HEK293 (cell line): ENCODE measurements around the gene NTN5.

Source experiments
- GLIS1 ChIP-seq: fragments of 450-650 bp; formaldehyde crosslinking; IDR thresholded peaks from 2 replicates; pipeline ENCODE4 v1.5.1; 2016; ENCODE audit warnings: missing biosample characterization, missing genetic modification characterization
- HOXD13 ChIP-seq: sonication (generic); formaldehyde crosslinking; IDR thresholded peaks from 2 replicates; pipeline ENCODE4 v1.8.0; 2022; ENCODE audit warnings: missing genetic modification reagents, borderline replicate concordance
- IKZF3 ChIP-seq: fragments of 450-650 bp; IDR thresholded peaks from 2 replicates; pipeline ENCODE4 v1.5.0; 2018; ENCODE audit warnings: missing biosample characterization, mild to moderate bottlenecking, missing genetic modification characterization, moderate library complexity
- MEIS1 ChIP-seq: sonication (generic); formaldehyde crosslinking; IDR thresholded peaks from 2 replicates; pipeline ENCODE4 v1.8.1; 2022; ENCODE audit warnings: missing genetic modification reagents, mild to moderate bottlenecking, borderline replicate concordance
- SCRT2 ChIP-seq: fragments of 450-650 bp; formaldehyde crosslinking; IDR thresholded peaks from 2 replicates; pipeline ENCODE4 v1.5.1; 2016; ENCODE audit warnings: missing biosample characterization, missing genetic modification characterization
- SP3 ChIP-seq: fragments of 450-650 bp; formaldehyde crosslinking; IDR thresholded peaks from 2 replicates; pipeline ENCODE4 v1.5.1; 2016; ENCODE audit warnings: missing biosample characterization, missing genetic modification characterization
- ZNF121 ChIP-seq: fragments of 450-650 bp; formaldehyde crosslinking; IDR thresholded peaks from 2 replicates; pipeline ENCODE4 v1.5.1; 2016; ENCODE audit warnings: missing biosample characterization, missing genetic modification characterization
- ZNF140 ChIP-seq: fragments of 450-650 bp; formaldehyde crosslinking; IDR thresholded peaks from 2 replicates; pipeline ENCODE4 v1.5.1; 2016; ENCODE audit warnings: missing biosample characterization, missing genetic modification characterization
- ZNF146 ChIP-seq: fragments of 450-650 bp; formaldehyde crosslinking; IDR thresholded peaks from 2 replicates; pipeline ENCODE4 v1.5.1; 2016; ENCODE audit warnings: missing biosample characterization, missing genetic modification characterization
- ZNF16 ChIP-seq: fragments of 450-650 bp; formaldehyde crosslinking; IDR thresholded peaks from 2 replicates; pipeline ENCODE4 v1.5.1; 2016; ENCODE audit warnings: low read depth, missing biosample characterization, missing genetic modification characterization
- ZNF19 ChIP-seq: fragments of 450-650 bp; formaldehyde crosslinking; IDR thresholded peaks from 2 replicates; pipeline ENCODE4; 2016; ENCODE audit warnings: missing biosample characterization, missing genetic modification characterization, low read depth
- ZNF23 ChIP-seq: fragments of 450-650 bp; formaldehyde crosslinking; IDR thresholded peaks from 2 replicates; pipeline ENCODE4 v1.5.1; 2016; ENCODE audit warnings: missing biosample characterization, missing genetic modification characterization, borderline replicate concordance
- ZNF302 ChIP-seq: fragments of 450-650 bp; formaldehyde crosslinking; IDR thresholded peaks from 2 replicates; pipeline ENCODE4 v1.5.1; 2016; ENCODE audit warnings: missing biosample characterization, missing genetic modification characterization, low read depth
- ZNF433 ChIP-seq: fragments of 450-650 bp; formaldehyde crosslinking; IDR thresholded peaks from 2 replicates; pipeline ENCODE4 v1.5.1; 2016; ENCODE audit warnings: missing biosample characterization, missing genetic modification characterization, low read depth
- ZNF514 ChIP-seq: fragments of 450-650 bp; formaldehyde crosslinking; IDR thresholded peaks from 2 replicates; pipeline ENCODE4 v1.5.1; 2016; ENCODE audit warnings: missing biosample characterization, missing genetic modification characterization
- ZNF555 ChIP-seq: fragments of 450-650 bp; formaldehyde crosslinking; conservative IDR thresholded peaks from 2 replicates; pipeline ENCODE4 v1.5.1; 2017; ENCODE audit warnings: missing biosample characterization, mild to moderate bottlenecking, missing genetic modification characterization, inconsistent platforms
- ZNF560 ChIP-seq: fragments of 450-650 bp; formaldehyde crosslinking; IDR thresholded peaks from 2 replicates; pipeline ENCODE4 v1.5.1; 2017; ENCODE audit warnings: missing biosample characterization, missing genetic modification characterization, borderline replicate concordance
- ZNF561 ChIP-seq: fragments of 450-650 bp; IDR thresholded peaks from 2 replicates; pipeline ENCODE4 v1.5.1; 2018; ENCODE audit warnings: missing biosample characterization, missing genetic modification characterization, borderline replicate concordance
- ZNF571 ChIP-seq: fragments of 450-650 bp; formaldehyde crosslinking; IDR thresholded peaks from 2 replicates; pipeline ENCODE4 v1.5.0; 2017; ENCODE audit warnings: missing biosample characterization, missing genetic modification characterization
- ZNF624 ChIP-seq: fragments of 450-650 bp; formaldehyde crosslinking; IDR thresholded peaks from 2 replicates; pipeline ENCODE4 v1.5.1; 2017; ENCODE audit warnings: missing biosample characterization, missing genetic modification characterization
- ZNF677 ChIP-seq: fragments of 450-650 bp; IDR thresholded peaks from 2 replicates; pipeline ENCODE4 v1.5.0; 2018; ENCODE audit warnings: missing biosample characterization, mild to moderate bottlenecking, missing genetic modification characterization, moderate library complexity
- ZNF768 ChIP-seq: fragments of 450-650 bp; formaldehyde crosslinking; IDR thresholded peaks from 2 replicates; pipeline ENCODE4 v1.5.1; 2018; ENCODE audit warnings: missing biosample characterization, mild to moderate bottlenecking, missing genetic modification characterization
- ZNF777 ChIP-seq: fragments of 450-650 bp; formaldehyde crosslinking; IDR thresholded peaks from 2 replicates; pipeline ENCODE4 v1.5.1; 2017; ENCODE audit warnings: missing biosample characterization, missing genetic modification characterization, borderline replicate concordance
- TF ChIP-seq, protein P1 (sequence below): fragments of 450-650 bp; formaldehyde crosslinking; IDR thresholded peaks from 2 replicates; pipeline ENCODE4 v1.5.1; 2017; ENCODE audit warnings: missing biosample characterization, missing genetic modification characterization
- TF ChIP-seq, protein P2 (sequence below): fragments of 450-650 bp; formaldehyde crosslinking; IDR thresholded peaks from 2 replicates; pipeline ENCODE4 v1.5.1; 2016; ENCODE audit warnings: missing biosample characterization, missing genetic modification characterization
- TF ChIP-seq, protein P3 (sequence below): fragments of 450-650 bp; formaldehyde crosslinking; IDR thresholded peaks from 2 replicates; pipeline ENCODE4 v1.5.1; 2016; ENCODE audit warnings: missing biosample characterization, missing genetic modification characterization
- TF ChIP-seq, protein P4 (sequence below): IDR thresholded peaks from 2 replicates; pipeline ENCODE4 v1.6.1; 2011; ENCODE audit warnings: mild to moderate bottlenecking, low read depth, low read length, borderline replicate concordance
- TF ChIP-seq, protein P5 (sequence below): fragments of 450-650 bp; formaldehyde crosslinking; IDR thresholded peaks from 2 replicates; pipeline ENCODE4; 2016; ENCODE audit warnings: missing biosample characterization, missing genetic modification characterization
- TF ChIP-seq, protein P6 (sequence below): fragments of 450-650 bp; formaldehyde crosslinking; IDR thresholded peaks from 2 replicates; pipeline ENCODE4 v1.5.1; 2016; ENCODE audit warnings: missing biosample characterization, missing genetic modification characterization
- TF ChIP-seq, protein P7 (sequence below): fragments of 450-650 bp; formaldehyde crosslinking; IDR thresholded peaks from 2 replicates; pipeline ENCODE4 v1.5.1; 2017; ENCODE audit warnings: missing biosample characterization, missing genetic modification characterization

Gene NTN5

DNA sequence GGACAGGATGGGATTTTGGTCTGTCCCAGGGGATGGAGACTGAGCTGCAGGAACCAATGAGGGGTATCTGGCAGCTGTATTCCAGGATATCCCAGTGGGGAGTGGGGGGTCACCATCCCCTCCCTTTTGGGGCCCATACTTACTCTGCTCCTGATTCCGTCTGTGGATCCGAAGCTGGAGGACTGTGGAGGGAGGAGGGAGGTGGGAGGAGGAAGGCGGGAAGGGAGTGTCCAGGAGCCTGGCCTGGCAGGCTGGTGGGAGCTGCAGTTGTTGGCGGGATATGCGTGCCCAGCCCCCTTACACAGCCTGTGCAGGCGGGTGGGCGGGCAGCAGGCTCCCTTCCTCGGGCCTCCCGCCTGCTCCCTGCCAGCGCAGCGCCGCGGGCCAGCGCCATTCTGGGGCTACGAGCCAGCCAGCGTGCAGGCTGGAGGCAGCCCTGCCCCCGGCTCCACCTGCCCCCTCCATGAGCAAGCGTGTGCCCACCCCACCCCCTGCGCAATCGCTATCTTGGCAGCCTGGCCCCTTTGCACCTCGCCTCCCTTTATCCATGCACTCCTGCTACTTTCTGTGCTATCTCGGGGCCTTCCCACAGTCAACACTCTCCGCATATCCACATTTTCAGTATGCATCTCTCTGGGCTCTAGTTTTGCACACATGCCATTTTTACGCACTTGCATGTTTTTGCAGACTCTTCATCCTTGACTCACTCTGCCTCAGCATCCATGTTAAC, 43.9 kb upstream of the NTN5 start (continued):
- TF ChIP-seq, protein P1, sequence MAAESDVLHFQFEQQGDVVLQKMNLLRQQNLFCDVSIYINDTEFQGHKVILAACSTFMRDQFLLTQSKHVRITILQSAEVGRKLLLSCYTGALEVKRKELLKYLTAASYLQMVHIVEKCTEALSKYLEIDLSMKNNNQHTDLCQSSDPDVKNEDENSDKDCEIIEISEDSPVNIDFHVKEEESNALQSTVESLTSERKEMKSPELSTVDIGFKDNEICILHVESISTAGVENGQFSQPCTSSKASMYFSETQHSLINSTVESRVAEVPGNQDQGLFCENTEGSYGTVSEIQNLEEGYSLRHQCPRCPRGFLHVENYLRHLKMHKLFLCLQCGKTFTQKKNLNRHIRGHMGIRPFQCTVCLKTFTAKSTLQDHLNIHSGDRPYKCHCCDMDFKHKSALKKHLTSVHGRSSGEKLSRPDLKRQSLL, result no peak
- TF ChIP-seq MEIS1 (CRISPR knock-in tag) (no peak), SCRT2 (tag by site-specific recombination) (no peak), ZNF19 (tag by site-specific recombination) (no peak), ZNF514 (tag by site-specific recombination) (no peak), ZNF433 (tag by site-specific recombination) (no peak), ZNF624 (tag by site-specific recombination) (no peak), ZNF23 (tag by site-specific recombination) (no peak), ZNF555 (no peak), ZNF140 (tag by site-specific recombination) (no peak), ZNF302 (tag by site-specific recombination) (no peak), HOXD13 (CRISPR knock-in tag) (no peak), GLIS1 (tag by site-specific recombination) (peak; percentile 75), ZNF768 (tag by site-specific recombination) (no peak), ZNF571 (no peak), SP3 (tag by site-specific recombination) (peak; percentile 90), IKZF3 (tag by site-specific recombination) (peak; percentile 95), ZNF16 (no peak), ZNF146 (no peak), ZNF121 (tag by site-specific recombination) (no peak), ZNF677 (tag by site-specific recombination) (no peak), ZNF561 (tag by site-specific recombination) (peak; percentile 80; the same call in 1 of the 2 replicates), ZNF560 (tag by site-specific recombination) (no peak), ZNF777 (tag by site-specific recombination) (no peak; the same call in 1 of the 2 replicates)
- TF ChIP-seq, protein P2, sequence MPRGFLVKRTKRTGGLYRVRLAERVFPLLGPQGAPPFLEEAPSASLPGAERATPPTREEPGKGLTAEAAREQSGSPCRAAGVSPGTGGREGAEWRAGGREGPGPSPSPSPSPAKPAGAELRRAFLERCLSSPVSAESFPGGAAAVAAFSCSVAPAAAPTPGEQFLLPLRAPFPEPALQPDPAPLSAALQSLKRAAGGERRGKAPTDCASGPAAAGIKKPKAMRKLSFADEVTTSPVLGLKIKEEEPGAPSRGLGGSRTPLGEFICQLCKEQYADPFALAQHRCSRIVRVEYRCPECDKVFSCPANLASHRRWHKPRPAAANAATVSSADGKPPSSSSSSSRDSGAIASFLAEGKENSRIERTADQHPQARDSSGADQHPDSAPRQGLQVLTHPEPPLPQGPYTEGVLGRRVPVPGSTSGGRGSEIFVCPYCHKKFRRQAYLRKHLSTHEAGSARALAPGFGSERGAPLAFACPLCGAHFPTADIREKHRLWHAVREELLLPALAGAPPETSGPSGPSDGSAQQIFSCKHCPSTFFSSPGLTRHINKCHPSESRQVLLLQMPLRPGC (tag by site-specific recombination), result 0 out of 2 replicates have a peak, but pooled peaks have one; percentile 45
- TF ChIP-seq, protein P3, sequence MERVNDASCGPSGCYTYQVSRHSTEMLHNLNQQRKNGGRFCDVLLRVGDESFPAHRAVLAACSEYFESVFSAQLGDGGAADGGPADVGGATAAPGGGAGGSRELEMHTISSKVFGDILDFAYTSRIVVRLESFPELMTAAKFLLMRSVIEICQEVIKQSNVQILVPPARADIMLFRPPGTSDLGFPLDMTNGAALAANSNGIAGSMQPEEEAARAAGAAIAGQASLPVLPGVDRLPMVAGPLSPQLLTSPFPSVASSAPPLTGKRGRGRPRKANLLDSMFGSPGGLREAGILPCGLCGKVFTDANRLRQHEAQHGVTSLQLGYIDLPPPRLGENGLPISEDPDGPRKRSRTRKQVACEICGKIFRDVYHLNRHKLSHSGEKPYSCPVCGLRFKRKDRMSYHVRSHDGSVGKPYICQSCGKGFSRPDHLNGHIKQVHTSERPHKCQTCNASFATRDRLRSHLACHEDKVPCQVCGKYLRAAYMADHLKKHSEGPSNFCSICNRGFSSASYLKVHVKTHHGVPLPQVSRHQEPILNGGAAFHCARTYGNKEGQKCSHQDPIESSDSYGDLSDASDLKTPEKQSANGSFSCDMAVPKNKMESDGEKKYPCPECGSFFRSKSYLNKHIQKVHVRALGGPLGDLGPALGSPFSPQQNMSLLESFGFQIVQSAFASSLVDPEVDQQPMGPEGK, result peak; percentile 93
- TF ChIP-seq, protein P4, sequence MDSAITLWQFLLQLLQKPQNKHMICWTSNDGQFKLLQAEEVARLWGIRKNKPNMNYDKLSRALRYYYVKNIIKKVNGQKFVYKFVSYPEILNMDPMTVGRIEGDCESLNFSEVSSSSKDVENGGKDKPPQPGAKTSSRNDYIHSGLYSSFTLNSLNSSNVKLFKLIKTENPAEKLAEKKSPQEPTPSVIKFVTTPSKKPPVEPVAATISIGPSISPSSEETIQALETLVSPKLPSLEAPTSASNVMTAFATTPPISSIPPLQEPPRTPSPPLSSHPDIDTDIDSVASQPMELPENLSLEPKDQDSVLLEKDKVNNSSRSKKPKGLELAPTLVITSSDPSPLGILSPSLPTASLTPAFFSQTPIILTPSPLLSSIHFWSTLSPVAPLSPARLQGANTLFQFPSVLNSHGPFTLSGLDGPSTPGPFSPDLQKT, result no peak
- TF ChIP-seq, protein P5, sequence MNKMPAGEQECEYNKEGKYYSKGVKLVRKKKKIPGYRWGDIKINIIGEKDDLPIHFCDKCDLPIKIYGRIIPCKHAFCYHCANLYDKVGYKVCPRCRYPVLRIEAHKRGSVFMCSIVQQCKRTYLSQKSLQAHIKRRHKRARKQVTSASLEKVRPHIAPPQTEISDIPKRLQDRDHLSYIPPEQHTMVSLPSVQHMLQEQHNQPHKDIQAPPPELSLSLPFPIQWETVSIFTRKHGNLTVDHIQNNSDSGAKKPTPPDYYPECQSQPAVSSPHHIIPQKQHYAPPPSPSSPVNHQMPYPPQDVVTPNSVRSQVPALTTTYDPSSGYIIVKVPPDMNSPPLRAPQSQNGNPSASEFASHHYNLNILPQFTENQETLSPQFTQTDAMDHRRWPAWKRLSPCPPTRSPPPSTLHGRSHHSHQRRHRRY (tag by site-specific recombination), result no peak
- TF ChIP-seq, protein P6, sequence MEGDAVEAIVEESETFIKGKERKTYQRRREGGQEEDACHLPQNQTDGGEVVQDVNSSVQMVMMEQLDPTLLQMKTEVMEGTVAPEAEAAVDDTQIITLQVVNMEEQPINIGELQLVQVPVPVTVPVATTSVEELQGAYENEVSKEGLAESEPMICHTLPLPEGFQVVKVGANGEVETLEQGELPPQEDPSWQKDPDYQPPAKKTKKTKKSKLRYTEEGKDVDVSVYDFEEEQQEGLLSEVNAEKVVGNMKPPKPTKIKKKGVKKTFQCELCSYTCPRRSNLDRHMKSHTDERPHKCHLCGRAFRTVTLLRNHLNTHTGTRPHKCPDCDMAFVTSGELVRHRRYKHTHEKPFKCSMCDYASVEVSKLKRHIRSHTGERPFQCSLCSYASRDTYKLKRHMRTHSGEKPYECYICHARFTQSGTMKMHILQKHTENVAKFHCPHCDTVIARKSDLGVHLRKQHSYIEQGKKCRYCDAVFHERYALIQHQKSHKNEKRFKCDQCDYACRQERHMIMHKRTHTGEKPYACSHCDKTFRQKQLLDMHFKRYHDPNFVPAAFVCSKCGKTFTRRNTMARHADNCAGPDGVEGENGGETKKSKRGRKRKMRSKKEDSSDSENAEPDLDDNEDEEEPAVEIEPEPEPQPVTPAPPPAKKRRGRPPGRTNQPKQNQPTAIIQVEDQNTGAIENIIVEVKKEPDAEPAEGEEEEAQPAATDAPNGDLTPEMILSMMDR (tag by site-specific recombination), result no peak
- TF ChIP-seq, protein P7, sequence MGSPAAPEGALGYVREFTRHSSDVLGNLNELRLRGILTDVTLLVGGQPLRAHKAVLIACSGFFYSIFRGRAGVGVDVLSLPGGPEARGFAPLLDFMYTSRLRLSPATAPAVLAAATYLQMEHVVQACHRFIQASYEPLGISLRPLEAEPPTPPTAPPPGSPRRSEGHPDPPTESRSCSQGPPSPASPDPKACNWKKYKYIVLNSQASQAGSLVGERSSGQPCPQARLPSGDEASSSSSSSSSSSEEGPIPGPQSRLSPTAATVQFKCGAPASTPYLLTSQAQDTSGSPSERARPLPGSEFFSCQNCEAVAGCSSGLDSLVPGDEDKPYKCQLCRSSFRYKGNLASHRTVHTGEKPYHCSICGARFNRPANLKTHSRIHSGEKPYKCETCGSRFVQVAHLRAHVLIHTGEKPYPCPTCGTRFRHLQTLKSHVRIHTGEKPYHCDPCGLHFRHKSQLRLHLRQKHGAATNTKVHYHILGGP, result no peak
